IPS-18a (cell line): ENCODE data around the gene PCDHB14.

Experiments
- H3K27ac ChIP-seq: one replicate; pipeline ENCODE4 v1.5.1; 2013; ENCODE audit warnings: low read length
- H3K27me3 ChIP-seq: one replicate; pipeline ENCODE4 v1.6.1; 2013; ENCODE audit warnings: mild to moderate bottlenecking, low read length; ENCODE audit not compliant: control insufficient read depth, insufficient read depth
- H3K36me3 ChIP-seq: one replicate; pipeline ENCODE4 v1.6.1; 2013; ENCODE audit warnings: low read depth, low read length; ENCODE audit not compliant: control insufficient read depth
- H3K4me1 ChIP-seq: one replicate; pipeline ENCODE4 v1.6.1; 2013; ENCODE audit warnings: low read depth, low read length; ENCODE audit not compliant: control insufficient read depth
- H3K4me3 ChIP-seq: one replicate; pipeline ENCODE4 v1.5.1; 2013; ENCODE audit warnings: low read length
- H3K9ac ChIP-seq: one replicate; pipeline ENCODE4 v1.6.1; 2013; ENCODE audit warnings: mild to moderate bottlenecking, low read length, moderate library complexity
- H3K9me3 ChIP-seq: one replicate; pipeline ENCODE4 v1.6.1; 2013; ENCODE audit warnings: low read depth, low read length; ENCODE audit not compliant: control insufficient read depth

Gene PCDHB14

GRCh38 chr5:141250576-141250975 lies 27.4 kb downstream of the PCDHB14 start:
- Histone ChIP-seq H3K36me3 (no peaks in the 10 kb centered on the region), H3K9me3 (peaks cover 49% of the 10 kb centered on the region), H3K4me3 (no peak overlapping the region), H3K4me1 (no peaks in the 10 kb centered on the region), H3K9ac (no peak overlapping the region), H3K27me3 (no peaks in the 10 kb centered on the region), H3K27ac (no peak overlapping the region)

GRCh38 chr5:141258464-141258863 lies 35.3 kb downstream of the PCDHB14 start:
- no peak overlapping the region for H3K9ac ChIP-seq
- no peak overlapping the region for H3K4me3 ChIP-seq
- H3K4me1 ChIP-seq = no peaks in the 10 kb centered on the region
- H3K27me3 ChIP-seq = no peaks in the 10 kb centered on the region
- no peak overlapping the region for H3K27ac ChIP-seq
- peaks cover 89% of the 10 kb centered on the region for H3K9me3 ChIP-seq
- no peaks in the 10 kb centered on the region for H3K36me3 ChIP-seq

- Histone ChIP-seq H3K4me3 (no peak overlapping the region), H3K9ac (no peak overlapping the region), H3K27me3 (no peaks in the 10 kb centered on the region), H3K9me3 (peaks cover 89% of the 10 kb centered on the region), H3K27ac (no peak overlapping the region), H3K36me3 (no peaks in the 10 kb centered on the region), H3K4me1 (no peaks in the 10 kb centered on the region)
Observed at GRCh38 chr5:141258948-141259347, 35.8 kb downstream of the PCDHB14 start.

GRCh38 chr5:141260458-141261237 lies 37.5 kb downstream of the PCDHB14 start:
- no peaks in the 10 kb centered on the region for H3K36me3 ChIP-seq
- H3K4me1 ChIP-seq = no peaks in the 10 kb centered on the region
- peaks cover 85% of the 10 kb centered on the region for H3K9me3 ChIP-seq
- no peaks in the 10 kb centered on the region for H3K27me3 ChIP-seq
- no peak overlapping the region for H3K27ac ChIP-seq
- H3K4me3 ChIP-seq = no peak overlapping the region
- H3K9ac ChIP-seq = no peak overlapping the region

GRCh38 chr5:141261238-141261546 lies 38.0 kb downstream of the PCDHB14 start:
- no peaks in the 10 kb centered on the region for H3K36me3 ChIP-seq
- H3K4me3 ChIP-seq = no peak overlapping the region
- no peaks in the 10 kb centered on the region for H3K4me1 ChIP-seq
- H3K9ac ChIP-seq = no peak overlapping the region
- peaks cover 81% of the 10 kb centered on the region for H3K9me3 ChIP-seq
- no peak overlapping the region for H3K27ac ChIP-seq
- H3K27me3 ChIP-seq = no peaks in the 10 kb centered on the region

GRCh38 chr5:141269195-141269594 lies 46.1 kb downstream of the PCDHB14 start:
- Histone ChIP-seq H3K36me3 (no peaks in the 10 kb centered on the region), H3K9ac (no peak overlapping the region), H3K27ac (no peak overlapping the region), H3K4me3 (no peak overlapping the region), H3K27me3 (no peaks in the 10 kb centered on the region), H3K4me1 (no peaks in the 10 kb centered on the region), H3K9me3 (peaks cover 26% of the 10 kb centered on the region)

GRCh38 chr5:141272906-141273305 lies 49.8 kb downstream of the PCDHB14 start:
- no peak overlapping the region for H3K27ac ChIP-seq
- H3K4me3 ChIP-seq = no peak overlapping the region
- H3K36me3 ChIP-seq = no peaks in the 10 kb centered on the region
- no peaks in the 10 kb centered on the region for H3K27me3 ChIP-seq
- no peak overlapping the region for H3K9ac ChIP-seq
- no peaks in the 10 kb centered on the region for H3K4me1 ChIP-seq
- H3K9me3 ChIP-seq = peaks cover 8% of the 10 kb centered on the region
